ENCODE measurements around the gene YIPF1.

YIPF1 gene

DNA sequence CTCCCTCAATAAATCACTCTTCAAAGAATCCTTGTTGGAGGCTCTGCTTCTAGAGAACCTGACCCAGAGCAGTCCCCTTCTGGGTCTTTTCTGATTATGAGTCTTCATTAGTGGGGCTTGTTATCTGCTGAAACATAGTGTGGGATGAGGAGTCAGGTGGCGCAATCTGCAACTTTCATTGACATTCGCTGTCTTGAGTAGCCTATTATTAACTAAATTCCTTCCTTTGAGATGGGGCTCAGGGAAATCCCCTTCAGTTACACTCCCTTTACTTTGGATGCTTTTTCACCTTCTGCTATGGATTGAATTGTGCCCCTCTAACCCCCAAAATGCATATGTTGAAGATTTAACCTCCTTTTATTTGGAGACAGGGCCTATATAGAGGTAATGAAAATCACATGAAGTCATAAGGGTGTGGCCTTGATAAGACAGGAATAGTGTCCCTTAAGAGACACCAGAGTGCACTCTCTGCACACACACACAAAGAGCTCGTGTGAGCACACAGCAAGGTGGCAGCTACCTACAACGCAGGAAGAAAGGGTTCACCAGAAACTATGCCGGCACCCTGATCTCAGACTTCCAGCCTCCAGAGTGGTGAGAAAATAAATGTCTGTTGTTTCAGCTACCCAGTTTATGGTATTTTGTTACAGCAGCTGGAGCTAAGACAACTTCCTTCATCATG is 23.9 kb upstream of the YIPF1 start:
- no peak for DNase-seq (ENCODE audit: low read depth, low spot score)
- H3K4me3 ChIP-seq (ENCODE audit: low read length), result no peak overlapping the region
- no peaks in the 10 kb centered on the region for H3K36me3 ChIP-seq (ENCODE audit: control insufficient read depth, insufficient read depth, low read length)
- H3K27me3 ChIP-seq (ENCODE audit: control insufficient read depth, insufficient read depth, low read length), result no peaks in the 10 kb centered on the region
- H3K4me1 ChIP-seq (ENCODE audit: control insufficient read depth, insufficient read depth, low read length), result peaks cover 1% of the 10 kb centered on the region; the same call in 1 of the 2 replicates
- WGBS (ENCODE audit: insufficient coverage, insufficient read length), result no CpG with 5 or more reads among the region's 5 CpGs
- H3K27ac ChIP-seq (ENCODE audit: low read length), result no peak overlapping the region
- no peaks in the 10 kb centered on the region for H3K9me3 ChIP-seq (ENCODE audit: control insufficient read depth, insufficient read depth, low read length)

DNA sequence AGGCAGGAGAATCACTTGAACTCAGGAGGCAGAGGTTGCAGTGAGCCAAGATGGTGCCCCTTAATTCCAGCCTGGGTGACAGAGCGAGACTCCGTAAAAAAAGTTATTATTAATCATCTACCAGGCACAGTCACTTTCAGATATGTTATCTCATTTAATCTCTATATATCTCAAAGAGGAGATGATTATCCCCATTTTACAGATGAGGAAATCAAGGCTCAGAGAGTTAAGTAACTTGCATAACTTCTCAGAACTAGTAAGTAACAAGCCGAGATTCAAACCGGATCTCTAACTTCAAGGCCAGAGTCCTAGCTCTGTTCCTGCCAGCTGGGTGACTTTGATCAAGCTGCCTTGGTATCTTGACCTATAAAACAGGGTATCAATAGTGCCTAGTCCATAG is 21.8 kb upstream of the YIPF1 start:
- H3K36me3 ChIP-seq (ENCODE audit: control insufficient read depth, insufficient read depth, low read length), result no peaks in the 10 kb centered on the region
- DNase-seq (ENCODE audit: low read depth, low spot score), result no peak
- WGBS (ENCODE audit: insufficient coverage, insufficient read length), result no CpG with 5 or more reads among the region's 4 CpGs
- peaks cover 1% of the 10 kb centered on the region; the same call in 1 of the 2 replicates for H3K4me1 ChIP-seq (ENCODE audit: control insufficient read depth, insufficient read depth, low read length)
- no peak overlapping the region for H3K4me3 ChIP-seq (ENCODE audit: low read length)
- H3K9me3 ChIP-seq (ENCODE audit: control insufficient read depth, insufficient read depth, low read length), result no peaks in the 10 kb centered on the region
- H3K27ac ChIP-seq (ENCODE audit: low read length), result no peak overlapping the region
- no peaks in the 10 kb centered on the region for H3K27me3 ChIP-seq (ENCODE audit: control insufficient read depth, insufficient read depth, low read length)

DNA sequence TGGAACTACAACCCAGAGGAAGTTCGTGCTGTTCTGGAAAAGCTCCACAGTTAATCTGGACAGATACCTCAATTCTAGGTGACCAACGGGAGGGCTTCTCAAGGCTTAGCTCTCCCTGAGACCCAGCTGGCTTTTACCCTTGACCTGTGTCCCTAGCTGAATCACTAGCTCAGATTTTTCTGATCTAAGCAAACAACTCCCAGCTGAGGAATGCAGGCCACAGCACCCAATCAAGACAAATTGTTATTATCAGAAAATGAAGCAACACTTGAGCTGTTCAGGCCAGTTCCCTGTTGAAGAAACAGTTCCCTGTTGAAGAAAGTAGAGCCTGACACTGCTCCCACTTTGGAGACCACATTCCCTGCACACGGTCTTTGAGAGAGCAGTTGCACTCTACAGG is 20.3 kb upstream of the YIPF1 start:
- Histone ChIP-seq H3K4me1 (ENCODE audit: control insufficient read depth, insufficient read depth, low read length) (peaks cover 1% of the 10 kb centered on the region; the same call in 1 of the 2 replicates), H3K9me3 (ENCODE audit: control insufficient read depth, insufficient read depth, low read length) (no peaks in the 10 kb centered on the region), H3K36me3 (ENCODE audit: control insufficient read depth, insufficient read depth, low read length) (no peaks in the 10 kb centered on the region), H3K27ac (ENCODE audit: low read length) (no peak overlapping the region), H3K4me3 (ENCODE audit: low read length) (no peak overlapping the region), H3K27me3 (ENCODE audit: control insufficient read depth, insufficient read depth, low read length) (no peaks in the 10 kb centered on the region)
- no peak for DNase-seq (ENCODE audit: low read depth, low spot score)
- no CpG with 5 or more reads among the region's 3 CpGs for WGBS (ENCODE audit: insufficient coverage, insufficient read length)

DNA sequence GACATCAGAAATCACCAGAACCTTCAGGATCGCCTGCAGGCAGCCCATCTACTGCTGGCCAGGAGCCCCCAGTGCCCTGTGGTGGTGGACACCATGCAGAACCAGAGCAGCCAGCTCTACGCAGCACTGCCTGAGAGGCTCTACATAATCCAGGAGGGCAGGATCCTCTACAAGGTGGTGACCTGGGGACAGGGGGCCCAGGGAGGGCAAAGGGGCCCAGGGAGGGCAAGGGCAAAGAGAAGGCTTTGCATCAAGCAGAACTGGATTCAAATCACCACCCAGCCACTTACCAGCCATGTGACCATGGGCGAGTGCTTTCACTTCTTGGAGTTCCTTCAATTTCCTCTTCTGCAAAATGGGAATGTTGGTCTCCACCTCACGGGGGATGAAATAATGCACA is 16.5 kb upstream of the YIPF1 start:
- Histone ChIP-seq H3K27ac (ENCODE audit: low read length) (no peak overlapping the region), H3K9me3 (ENCODE audit: control insufficient read depth, insufficient read depth, low read length) (no peaks in the 10 kb centered on the region), H3K27me3 (ENCODE audit: control insufficient read depth, insufficient read depth, low read length) (no peaks in the 10 kb centered on the region), H3K4me3 (ENCODE audit: low read length) (no peak overlapping the region), H3K4me1 (ENCODE audit: control insufficient read depth, insufficient read depth, low read length) (no peaks in the 10 kb centered on the region), H3K36me3 (ENCODE audit: control insufficient read depth, insufficient read depth, low read length) (no peaks in the 10 kb centered on the region)
- no CpG with 5 or more reads among the region's 4 CpGs for WGBS (ENCODE audit: insufficient coverage, insufficient read length)
- DNase-seq (ENCODE audit: low read depth, low spot score), result no peak

DNA sequence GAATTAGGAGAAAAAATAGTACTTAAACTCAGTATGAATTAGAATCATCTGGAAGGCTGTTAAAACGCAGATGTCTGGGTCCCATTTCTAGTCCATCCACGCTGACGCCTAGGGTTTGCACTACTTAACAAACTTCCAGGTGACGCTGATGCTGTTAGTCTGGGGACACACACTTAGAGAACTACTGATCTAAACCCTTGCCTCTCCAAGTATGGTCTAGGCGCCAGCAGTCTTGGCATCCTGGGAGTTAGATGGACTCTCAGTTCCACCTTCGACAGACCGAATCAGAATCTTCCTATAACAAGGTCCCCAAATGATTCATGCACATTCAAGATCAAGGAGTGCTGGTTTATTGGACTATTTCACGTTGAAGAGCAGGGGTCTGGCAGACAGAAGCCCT is 15.9 kb upstream of the YIPF1 start:
- no peaks in the 10 kb centered on the region for H3K4me1 ChIP-seq (ENCODE audit: control insufficient read depth, insufficient read depth, low read length)
- WGBS (ENCODE audit: insufficient coverage, insufficient read length), result no CpG with 5 or more reads among the region's 8 CpGs
- no peak for DNase-seq (ENCODE audit: low read depth, low spot score)
- H3K4me3 ChIP-seq (ENCODE audit: low read length), result no peak overlapping the region
- no peaks in the 10 kb centered on the region for H3K27me3 ChIP-seq (ENCODE audit: control insufficient read depth, insufficient read depth, low read length)
- no peaks in the 10 kb centered on the region for H3K36me3 ChIP-seq (ENCODE audit: control insufficient read depth, insufficient read depth, low read length)
- H3K27ac ChIP-seq (ENCODE audit: low read length), result no peak overlapping the region
- no peaks in the 10 kb centered on the region for H3K9me3 ChIP-seq (ENCODE audit: control insufficient read depth, insufficient read depth, low read length)

DNA sequence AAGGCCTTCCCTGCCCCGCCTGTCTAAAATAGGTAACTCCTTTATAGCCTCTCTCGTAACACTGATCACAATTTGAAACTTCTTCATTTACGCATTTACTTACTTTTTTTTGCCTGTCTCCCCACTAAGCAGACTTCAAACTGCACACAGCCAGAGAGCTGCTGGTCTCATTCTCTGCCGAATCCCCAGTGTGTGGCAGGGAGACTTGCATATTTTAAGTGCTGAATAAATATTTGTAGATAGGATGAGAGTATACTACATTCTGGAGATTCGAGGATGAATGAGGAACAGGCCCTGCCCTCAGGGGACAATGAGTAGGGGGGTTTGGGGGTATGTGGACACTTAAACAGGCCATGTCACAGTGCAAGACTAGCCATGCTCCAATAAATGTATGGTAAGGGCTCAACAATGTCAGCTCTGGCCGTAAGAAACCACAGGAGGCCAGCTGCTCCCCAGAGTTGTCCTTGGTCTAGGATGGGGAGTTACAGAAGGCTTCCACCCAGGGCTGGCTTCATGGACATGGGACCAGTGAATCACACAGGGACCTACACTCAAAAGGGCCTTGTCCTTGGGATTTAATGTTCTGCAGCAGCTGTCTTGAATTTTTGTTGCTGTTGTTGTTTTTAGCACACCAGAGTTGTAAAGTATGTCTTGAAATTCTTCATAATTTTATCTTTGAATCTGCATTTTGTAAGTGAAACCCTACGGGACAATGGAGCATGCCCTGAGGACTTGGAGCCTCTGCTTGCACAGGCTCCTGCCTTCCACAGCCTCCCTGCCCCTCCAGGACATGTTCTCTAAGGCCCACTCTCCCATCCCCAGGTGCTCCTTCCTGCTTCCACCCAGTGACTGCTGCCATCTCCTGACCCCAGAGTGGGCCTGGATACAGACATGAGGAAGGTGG is 12.9 kb upstream of the YIPF1 start:
- Histone ChIP-seq H3K27ac (ENCODE audit: low read length) (no peak overlapping the region), H3K36me3 (ENCODE audit: control insufficient read depth, insufficient read depth, low read length) (no peaks in the 10 kb centered on the region), H3K4me1 (ENCODE audit: control insufficient read depth, insufficient read depth, low read length) (no peaks in the 10 kb centered on the region), H3K4me3 (ENCODE audit: low read length) (no peak overlapping the region), H3K27me3 (ENCODE audit: control insufficient read depth, insufficient read depth, low read length) (no peaks in the 10 kb centered on the region), H3K9me3 (ENCODE audit: control insufficient read depth, insufficient read depth, low read length) (no peaks in the 10 kb centered on the region)
- DNase-seq (ENCODE audit: low read depth, low spot score), result no peak
- no CpG with 5 or more reads among the region's 7 CpGs for WGBS (ENCODE audit: insufficient coverage, insufficient read length)

DNA sequence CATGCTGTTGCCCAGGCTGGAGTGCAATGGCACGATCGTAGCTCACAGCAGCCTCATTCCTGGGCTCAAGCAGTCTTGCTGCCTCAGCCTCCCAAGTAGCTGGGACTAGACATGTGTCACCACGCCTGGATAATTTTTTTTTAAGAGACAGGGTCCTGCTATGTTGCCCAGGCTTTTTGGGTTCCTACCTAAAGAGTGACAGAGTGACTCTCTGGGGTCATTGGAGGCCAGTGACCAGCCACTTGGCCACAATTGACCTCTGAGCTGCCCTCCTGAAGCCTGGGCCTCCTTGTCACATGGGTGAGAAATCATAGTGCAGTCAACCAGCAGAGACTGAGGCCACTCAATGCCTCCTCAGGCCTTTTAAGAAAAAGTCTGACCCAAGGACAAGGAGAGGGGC is 10.1 kb upstream of the YIPF1 start:
- no peak overlapping the region for H3K4me3 ChIP-seq (ENCODE audit: low read length)
- WGBS (ENCODE audit: insufficient coverage, insufficient read length), result no CpG with 5 or more reads among the region's 3 CpGs
- H3K27me3 ChIP-seq (ENCODE audit: control insufficient read depth, insufficient read depth, low read length), result no peaks in the 10 kb centered on the region
- no peak overlapping the region for H3K27ac ChIP-seq (ENCODE audit: low read length)
- H3K36me3 ChIP-seq (ENCODE audit: control insufficient read depth, insufficient read depth, low read length), result no peaks in the 10 kb centered on the region
- H3K9me3 ChIP-seq (ENCODE audit: control insufficient read depth, insufficient read depth, low read length), result no peaks in the 10 kb centered on the region
- no peaks in the 10 kb centered on the region for H3K4me1 ChIP-seq (ENCODE audit: control insufficient read depth, insufficient read depth, low read length)
- DNase-seq (ENCODE audit: low read depth, low spot score), result no peak

DNA sequence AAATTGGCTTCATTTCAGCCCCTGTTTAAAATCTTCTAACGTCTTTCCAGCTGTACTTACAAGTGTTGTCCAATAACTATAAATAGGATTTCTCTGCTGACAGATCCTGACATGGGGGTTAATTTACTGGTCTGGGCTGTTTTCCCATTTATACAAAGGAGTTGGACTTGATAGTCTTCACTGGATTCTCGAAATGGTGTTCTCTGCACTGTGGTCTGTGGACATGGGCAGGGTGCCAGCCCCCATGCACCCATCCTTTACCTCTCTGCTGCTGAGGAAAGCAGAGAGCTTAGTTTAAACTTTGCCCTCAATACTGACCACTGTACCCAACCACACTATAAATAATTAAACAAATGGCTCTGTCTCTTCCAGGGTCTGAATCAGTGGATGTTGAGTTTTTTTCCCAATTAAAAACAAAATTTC is 9.6 kb upstream of the YIPF1 start:
- Histone ChIP-seq H3K4me3 (ENCODE audit: low read length) (no peak overlapping the region), H3K27me3 (ENCODE audit: control insufficient read depth, insufficient read depth, low read length) (no peaks in the 10 kb centered on the region), H3K27ac (ENCODE audit: low read length) (no peak overlapping the region), H3K36me3 (ENCODE audit: control insufficient read depth, insufficient read depth, low read length) (no peaks in the 10 kb centered on the region), H3K9me3 (ENCODE audit: control insufficient read depth, insufficient read depth, low read length) (no peaks in the 10 kb centered on the region), H3K4me1 (ENCODE audit: control insufficient read depth, insufficient read depth, low read length) (no peaks in the 10 kb centered on the region)
- no peak for DNase-seq (ENCODE audit: low read depth, low spot score)
- no CpG with 5 or more reads among the region's 2 CpGs for WGBS (ENCODE audit: insufficient coverage, insufficient read length)

DNA sequence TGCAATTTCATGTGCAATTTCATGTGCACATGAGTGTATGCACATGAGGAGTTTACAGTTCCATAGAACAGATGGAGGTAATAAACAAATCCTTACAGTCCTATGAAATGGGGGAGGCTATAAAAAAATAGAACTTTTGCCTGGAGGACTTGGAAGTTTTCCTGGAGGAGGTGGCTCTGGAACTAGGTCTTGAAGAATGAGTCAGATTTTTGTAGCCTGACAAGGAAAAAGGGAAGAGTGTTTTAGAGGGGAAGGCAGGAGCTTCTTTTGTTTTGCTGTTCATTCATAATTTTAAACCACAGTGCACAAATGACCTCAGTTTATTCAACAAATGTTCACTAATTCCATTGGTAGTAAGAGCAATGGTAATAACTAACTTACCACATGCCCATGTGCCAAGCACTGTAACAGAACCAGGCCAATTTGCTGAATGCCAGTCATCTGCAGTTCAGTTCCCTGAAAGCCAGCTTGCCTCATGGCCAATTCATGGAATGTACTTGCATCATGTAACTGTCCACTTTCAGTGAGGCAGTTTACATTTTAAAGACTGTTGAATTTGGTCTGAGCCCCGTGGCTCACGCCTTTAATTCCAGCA is 7.1 kb upstream of the YIPF1 start:
- no peaks in the 10 kb centered on the region for H3K9me3 ChIP-seq (ENCODE audit: control insufficient read depth, insufficient read depth, low read length)
- H3K27me3 ChIP-seq (ENCODE audit: control insufficient read depth, insufficient read depth, low read length), result no peaks in the 10 kb centered on the region
- no CpG with 5 or more reads among the region's 2 CpGs for WGBS (ENCODE audit: insufficient coverage, insufficient read length)
- no peaks in the 10 kb centered on the region for H3K36me3 ChIP-seq (ENCODE audit: control insufficient read depth, insufficient read depth, low read length)
- H3K4me3 ChIP-seq (ENCODE audit: low read length), result no peak overlapping the region
- DNase-seq (ENCODE audit: low read depth, low spot score), result no peak
- no peak overlapping the region for H3K27ac ChIP-seq (ENCODE audit: low read length)
- no peaks in the 10 kb centered on the region for H3K4me1 ChIP-seq (ENCODE audit: control insufficient read depth, insufficient read depth, low read length)

DNA sequence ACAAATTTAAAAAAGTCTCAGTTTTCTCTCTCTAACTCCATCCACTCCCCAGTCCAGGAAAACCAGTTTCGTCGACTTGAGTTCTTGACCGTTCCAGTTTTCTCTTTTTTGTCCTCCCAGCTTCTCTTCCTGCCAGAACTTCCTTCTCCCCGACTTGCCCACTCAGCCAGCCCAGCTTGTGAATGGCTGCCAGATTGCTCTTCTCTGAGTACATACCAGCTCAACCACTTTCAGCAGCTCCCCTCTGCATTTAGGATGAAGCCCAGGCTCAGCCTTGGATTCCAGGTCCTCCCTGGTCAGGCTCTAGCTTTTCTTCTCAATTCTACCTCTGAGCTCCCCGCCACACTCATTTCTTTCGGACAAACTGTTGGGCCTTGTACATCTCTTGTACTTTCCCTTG is 5.8 kb upstream of the YIPF1 start:
- no CpG with 5 or more reads among the region's 6 CpGs for WGBS (ENCODE audit: insufficient coverage, insufficient read length)
- DNase-seq (ENCODE audit: low read depth, low spot score), result no peak
- Histone ChIP-seq H3K9me3 (ENCODE audit: control insufficient read depth, insufficient read depth, low read length) (no peaks in the 10 kb centered on the region), H3K4me1 (ENCODE audit: control insufficient read depth, insufficient read depth, low read length) (no peaks in the 10 kb centered on the region), H3K36me3 (ENCODE audit: control insufficient read depth, insufficient read depth, low read length) (no peaks in the 10 kb centered on the region), H3K27ac (ENCODE audit: low read length) (no peak overlapping the region), H3K4me3 (ENCODE audit: low read length) (no peak overlapping the region), H3K27me3 (ENCODE audit: control insufficient read depth, insufficient read depth, low read length) (no peaks in the 10 kb centered on the region)
